Vagina (tissue), 2 donors: ENCODE results near the gene NRAP.

ENCODE experiments used
- POLR2A ChIP-seq, 2 donors: fragments of 450-650 bp; IDR thresholded peaks; one replicate each; pipeline ENCODE4 v1.6.1; 2017; ENCODE audit warnings: antibody characterized with exemption in 2 of 2, mild to moderate bottlenecking in 2 of 2, moderate library complexity in 2 of 2
- TF ChIP-seq, protein P1 (sequence below), 3 experiments: fragments of 450-650 bp in 2 of 3; fragments of 200-600 bp in 1 of 3; sonication (generic) in 1 of 3; IDR thresholded peaks; one replicate each; pipeline ENCODE4 v1.5.1; 2017 to 2019; ENCODE audit warnings: antibody characterized with exemption in 3 of 3, mild to moderate bottlenecking in 2 of 3, moderate library complexity in 2 of 3

DNA sequence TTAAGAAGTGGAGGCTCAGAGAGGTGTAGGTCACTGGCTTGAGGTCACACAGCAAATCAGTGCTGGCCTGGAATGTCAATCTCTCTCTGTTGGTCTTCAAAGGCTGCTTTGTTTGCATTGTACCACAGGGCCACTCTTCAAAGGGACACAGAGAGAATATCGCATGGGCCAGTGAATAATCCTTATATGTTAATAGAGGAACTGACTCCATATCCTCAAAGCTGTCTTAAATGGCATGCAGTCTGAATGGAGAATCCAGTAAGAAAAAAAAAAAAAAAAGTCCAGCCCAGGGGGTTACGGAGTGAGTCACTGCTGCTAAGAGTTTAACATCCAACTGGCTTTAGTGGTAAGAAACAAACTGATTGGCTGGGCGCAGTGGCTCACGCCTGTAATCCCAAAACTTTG lies 54.1 kb downstream of the NRAP start:
- TF ChIP-seq, protein P1, sequence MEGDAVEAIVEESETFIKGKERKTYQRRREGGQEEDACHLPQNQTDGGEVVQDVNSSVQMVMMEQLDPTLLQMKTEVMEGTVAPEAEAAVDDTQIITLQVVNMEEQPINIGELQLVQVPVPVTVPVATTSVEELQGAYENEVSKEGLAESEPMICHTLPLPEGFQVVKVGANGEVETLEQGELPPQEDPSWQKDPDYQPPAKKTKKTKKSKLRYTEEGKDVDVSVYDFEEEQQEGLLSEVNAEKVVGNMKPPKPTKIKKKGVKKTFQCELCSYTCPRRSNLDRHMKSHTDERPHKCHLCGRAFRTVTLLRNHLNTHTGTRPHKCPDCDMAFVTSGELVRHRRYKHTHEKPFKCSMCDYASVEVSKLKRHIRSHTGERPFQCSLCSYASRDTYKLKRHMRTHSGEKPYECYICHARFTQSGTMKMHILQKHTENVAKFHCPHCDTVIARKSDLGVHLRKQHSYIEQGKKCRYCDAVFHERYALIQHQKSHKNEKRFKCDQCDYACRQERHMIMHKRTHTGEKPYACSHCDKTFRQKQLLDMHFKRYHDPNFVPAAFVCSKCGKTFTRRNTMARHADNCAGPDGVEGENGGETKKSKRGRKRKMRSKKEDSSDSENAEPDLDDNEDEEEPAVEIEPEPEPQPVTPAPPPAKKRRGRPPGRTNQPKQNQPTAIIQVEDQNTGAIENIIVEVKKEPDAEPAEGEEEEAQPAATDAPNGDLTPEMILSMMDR (IDR thresholded peaks at IDR 0.05): no peak
- no peak for TF ChIP-seq POLR2A (IDR thresholded peaks at IDR 0.05)
